Osteoblast (primary cell): ENCODE measurements around the gene TMEM222. TPM values are rescaled to one million over a fixed set of nuclear protein-coding genes. Genes with fewer than 3 reads are reported as not detected.
A peak's percentile ranks its signal among the peaks of the same experiment; 100 is the strongest.

Experiments used
- DNase-seq: peaks from one replicate; pipeline ENCODE4 v3.0.0; 2011; ENCODE audit warnings: low spot score, mixed read lengths; ENCODE audit not compliant: insufficient read length; ENCODE audit errors: missing footprints
- H2AFZ ChIP-seq: 2 replicates; pipeline ENCODE4 v1.6.0; 2011; ENCODE audit warnings: mild to moderate bottlenecking, low read length
- H3K27ac ChIP-seq: 2 replicates; pipeline ENCODE4 v1.5.1; 2011; ENCODE audit warnings: mild to moderate bottlenecking, low read depth, low read length, moderate library complexity
- H3K27me3 ChIP-seq: 2 replicates; pipeline ENCODE4 v1.6.0; 2012; ENCODE audit warnings: mild to moderate bottlenecking, control low read depth, inconsistent platforms, low read length, moderate library complexity; ENCODE audit not compliant: insufficient read depth
- H3K36me3 ChIP-seq: 2 replicates; pipeline ENCODE4 v1.5.1; 2011; ENCODE audit warnings: mild to moderate bottlenecking, low read length, control low read depth, moderate library complexity; ENCODE audit not compliant: insufficient read depth
- H3K4me1 ChIP-seq: 2 replicates; pipeline ENCODE4 v1.5.1; 2011; ENCODE audit warnings: mild to moderate bottlenecking, low read length, control low read depth, moderate library complexity; ENCODE audit not compliant: insufficient read depth
- H3K4me2 ChIP-seq: 2 replicates; pipeline ENCODE4 v1.6.0; 2011; ENCODE audit warnings: mild to moderate bottlenecking, low read length; ENCODE audit not compliant: insufficient read depth
- H3K4me3 ChIP-seq: fragments of 200-600 bp; sonication (generic); 3 replicates; pipeline ENCODE4 v1.5.1; 2012; ENCODE audit warnings: mild to moderate bottlenecking, low read length, inconsistent platforms; ENCODE audit not compliant: insufficient read depth
- H3K79me2 ChIP-seq: 2 replicates; pipeline ENCODE4 v1.6.0; 2012; ENCODE audit warnings: mild to moderate bottlenecking, low read length, control low read depth, inconsistent platforms; ENCODE audit not compliant: insufficient read depth
- H3K9me3 ChIP-seq: 2 replicates; pipeline ENCODE4 v1.5.1; 2011; ENCODE audit warnings: low read depth, low read length, control low read depth
- H4K20me1 ChIP-seq: 2 replicates; pipeline ENCODE4 v1.6.0; 2012; ENCODE audit warnings: mild to moderate bottlenecking, low read length, control low read depth; ENCODE audit not compliant: insufficient read depth
- total RNA-seq: library from RNA; depleted of rRNA; stranded (reverse); fragments of >200 nt; gene quantifications from 2 replicates; pipeline ENCODE4 v1.2.3, GENCODE V29; 2012
- TF ChIP-seq, protein P1 (sequence below): IDR thresholded peaks from 2 replicates; pipeline ENCODE4 v1.5.1; 2011; ENCODE audit warnings: mild to moderate bottlenecking, low read depth, low read length, moderate library complexity; ENCODE audit errors: extremely low read depth

The TMEM222 gene
- total RNA-seq, 1 donor: 30.4 TPM

- DNase-seq: peak; percentile 59
- H2AFZ ChIP-seq: no peak overlapping the region
- peaks cover 20% of the 10 kb centered on the region for H3K36me3 ChIP-seq
- H3K79me2 ChIP-seq: no peaks in the 10 kb centered on the region
- H3K27me3 ChIP-seq: no peaks in the 10 kb centered on the region
- H3K4me1 ChIP-seq: peaks cover 2% of the 10 kb centered on the region
- TF ChIP-seq, protein P1, sequence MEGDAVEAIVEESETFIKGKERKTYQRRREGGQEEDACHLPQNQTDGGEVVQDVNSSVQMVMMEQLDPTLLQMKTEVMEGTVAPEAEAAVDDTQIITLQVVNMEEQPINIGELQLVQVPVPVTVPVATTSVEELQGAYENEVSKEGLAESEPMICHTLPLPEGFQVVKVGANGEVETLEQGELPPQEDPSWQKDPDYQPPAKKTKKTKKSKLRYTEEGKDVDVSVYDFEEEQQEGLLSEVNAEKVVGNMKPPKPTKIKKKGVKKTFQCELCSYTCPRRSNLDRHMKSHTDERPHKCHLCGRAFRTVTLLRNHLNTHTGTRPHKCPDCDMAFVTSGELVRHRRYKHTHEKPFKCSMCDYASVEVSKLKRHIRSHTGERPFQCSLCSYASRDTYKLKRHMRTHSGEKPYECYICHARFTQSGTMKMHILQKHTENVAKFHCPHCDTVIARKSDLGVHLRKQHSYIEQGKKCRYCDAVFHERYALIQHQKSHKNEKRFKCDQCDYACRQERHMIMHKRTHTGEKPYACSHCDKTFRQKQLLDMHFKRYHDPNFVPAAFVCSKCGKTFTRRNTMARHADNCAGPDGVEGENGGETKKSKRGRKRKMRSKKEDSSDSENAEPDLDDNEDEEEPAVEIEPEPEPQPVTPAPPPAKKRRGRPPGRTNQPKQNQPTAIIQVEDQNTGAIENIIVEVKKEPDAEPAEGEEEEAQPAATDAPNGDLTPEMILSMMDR: no peak
- no peaks in the 10 kb centered on the region for H3K9me3 ChIP-seq
- H3K4me3 ChIP-seq: no peak overlapping the region
- no peak overlapping the region for H3K4me2 ChIP-seq
- H4K20me1 ChIP-seq: no peaks in the 10 kb centered on the region
- H3K27ac ChIP-seq: no peak overlapping the region
These were observed 31.7 kb downstream of the TMEM222 start for GRCh38 chr1:27353629-27354028.

DNA sequence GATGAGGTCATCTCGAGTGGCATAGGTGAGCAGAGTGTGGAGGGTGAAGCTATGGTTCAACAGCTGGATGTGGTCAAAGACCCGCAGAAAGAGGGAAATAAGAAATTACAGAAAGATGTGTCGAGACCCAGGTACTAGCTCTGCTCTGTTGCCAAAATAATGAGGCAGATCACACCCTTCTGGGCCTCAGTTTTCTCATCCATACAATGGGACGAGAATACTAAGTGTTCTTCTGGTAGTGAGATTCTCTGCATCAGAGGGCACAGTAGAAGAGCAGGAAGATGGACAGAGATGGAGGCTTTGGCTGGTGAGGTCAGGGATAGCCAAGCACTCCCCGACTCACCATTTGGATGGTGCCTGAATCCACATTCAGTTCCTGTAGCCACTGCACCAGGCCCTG is 33.7 kb downstream of the TMEM222 start:
- Histone ChIP-seq H4K20me1 (no peaks in the 10 kb centered on the region), H2AFZ (no peak overlapping the region), H3K9me3 (no peaks in the 10 kb centered on the region), H3K4me3 (no peak overlapping the region), H3K36me3 (peaks cover 33% of the 10 kb centered on the region), H3K27me3 (no peaks in the 10 kb centered on the region), H3K27ac (no peak overlapping the region), H3K4me2 (no peak overlapping the region), H3K79me2 (no peaks in the 10 kb centered on the region), H3K4me1 (no peaks in the 10 kb centered on the region)
- no peak for DNase-seq
- TF ChIP-seq, protein P1: no peak

DNA sequence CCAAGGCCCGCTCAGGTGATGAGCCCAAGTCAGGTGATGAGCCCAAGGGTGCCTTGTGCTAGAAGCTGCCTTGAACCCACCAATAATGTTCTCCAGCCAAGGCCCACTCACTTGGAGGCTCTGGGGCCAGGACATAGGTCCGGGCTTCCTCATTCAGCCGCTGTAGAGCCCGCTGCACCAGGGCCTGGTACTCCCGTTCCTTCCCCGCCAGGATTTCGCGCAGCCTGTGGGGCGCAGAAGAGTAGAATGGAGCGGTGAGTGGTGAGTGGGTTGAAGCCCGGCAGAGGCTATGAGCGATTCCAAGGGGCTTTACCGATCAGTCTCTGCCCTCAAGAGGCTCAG is 34.3 kb downstream of the TMEM222 start:
- no peak overlapping the region for H3K27ac ChIP-seq
- H2AFZ ChIP-seq: no peak overlapping the region
- no peaks in the 10 kb centered on the region for H3K9me3 ChIP-seq
- no peaks in the 10 kb centered on the region for H3K27me3 ChIP-seq
- peaks cover 39% of the 10 kb centered on the region for H3K36me3 ChIP-seq
- H3K4me3 ChIP-seq: no peak overlapping the region
- H3K4me1 ChIP-seq: no peaks in the 10 kb centered on the region
- H3K4me2 ChIP-seq: no peak overlapping the region
- no peaks in the 10 kb centered on the region for H4K20me1 ChIP-seq
- TF ChIP-seq, protein P1: no peak
- no peaks in the 10 kb centered on the region for H3K79me2 ChIP-seq
- no peak for DNase-seq

GRCh38 chr1:27356619-27357280 is 34.8 kb downstream of the TMEM222 start:
- H3K36me3 ChIP-seq: peaks cover 44% of the 10 kb centered on the region
- no peak for DNase-seq
- TF ChIP-seq, protein P1: no peak

More at GRCh38 chr1:27356619-27357280, 34.8 kb downstream of the TMEM222 start:
- no peaks in the 10 kb centered on the region for H4K20me1 ChIP-seq
- H3K27me3 ChIP-seq: no peaks in the 10 kb centered on the region
- H3K9me3 ChIP-seq: no peaks in the 10 kb centered on the region
- H3K4me2 ChIP-seq: no peak overlapping the region
- H2AFZ ChIP-seq: no peak overlapping the region
- H3K4me3 ChIP-seq: no peak overlapping the region
- no peaks in the 10 kb centered on the region for H3K79me2 ChIP-seq
- no peaks in the 10 kb centered on the region for H3K4me1 ChIP-seq
- H3K27ac ChIP-seq: no peak overlapping the region
